SH-SY5Y (cell line): Measurements from ENCODE around the gene TMEM235.

ENCODE experiments used
- GATA2 ChIP-seq: IDR thresholded peaks from 2 replicates; pipeline ENCODE4 v1.6.1; 2011; ENCODE audit warnings: mild to moderate bottlenecking, low read depth, low read length
- GATA3 ChIP-seq: IDR thresholded peaks from 2 replicates; pipeline ENCODE4 v1.6.1; 2011; ENCODE audit warnings: low read depth, mild to moderate bottlenecking, low read length, moderate library complexity

The TMEM235 gene

GRCh38 chr17:78264590-78264989 is 33.2 kb downstream of the TMEM235 start:
- no peak for TF ChIP-seq GATA2
- no peak for TF ChIP-seq GATA3

- TF ChIP-seq GATA2 (no peak), GATA3 (no peak)
Measured at GRCh38 chr17:78265121-78265520, 33.7 kb downstream of the TMEM235 start.

- no peak for TF ChIP-seq GATA3
- no peak for TF ChIP-seq GATA2
Measured at GRCh38 chr17:78266231-78266631, 34.8 kb downstream of the TMEM235 start.

- TF ChIP-seq GATA2 (no peak), GATA3 (no peak)
Measured at GRCh38 chr17:78266771-78267170, 35.3 kb downstream of the TMEM235 start.

GRCh38 chr17:78267253-78268073 is 36.0 kb downstream of the TMEM235 start:
- TF ChIP-seq GATA3 (no peak), GATA2 (no peak)

GRCh38 chr17:78268191-78268874 is 36.9 kb downstream of the TMEM235 start:
- TF ChIP-seq GATA3 (no peak), GATA2 (no peak)

- TF ChIP-seq GATA3 (no peak), GATA2 (no peak)
Measured at GRCh38 chr17:78268951-78269905, 37.8 kb downstream of the TMEM235 start.

- TF ChIP-seq GATA2 = no peak
- TF ChIP-seq GATA3 = no peak
Measured at GRCh38 chr17:78269955-78270381, 38.5 kb downstream of the TMEM235 start.

- TF ChIP-seq GATA3 (no peak), GATA2 (no peak)
Measured at GRCh38 chr17:78271419-78272170, 40.2 kb downstream of the TMEM235 start.

GRCh38 chr17:78272181-78272913 is 40.9 kb downstream of the TMEM235 start:
- TF ChIP-seq GATA3 (no peak), GATA2 (no peak)

- TF ChIP-seq GATA2 (no peak), GATA3 (no peak)
Measured at GRCh38 chr17:78272914-78273258, 41.5 kb downstream of the TMEM235 start.

- TF ChIP-seq GATA2 (no peak), GATA3 (no peak)
Measured at GRCh38 chr17:78273813-78274212, 42.4 kb downstream of the TMEM235 start.

- TF ChIP-seq GATA3 (no peak), GATA2 (no peak)
Measured at GRCh38 chr17:78275355-78275754, 43.9 kb downstream of the TMEM235 start.
